HG03558 (cell line): ENCODE measurements around the gene CWC27.

Source experiments
- ATAC-seq: cut with Tn5 transposase; IDR thresholded peaks from one replicate; pipeline ENCODE4 v1.9.1; 2021; ENCODE audit warnings: moderate number of reproducible peaks; ENCODE audit not compliant: unreplicated experiment; ENCODE audit errors: extremely low read depth

Gene CWC27

GRCh38 chr5:65059681-65060598 is 291.2 kb downstream of the CWC27 start:
- ATAC-seq: no peak

DNA sequence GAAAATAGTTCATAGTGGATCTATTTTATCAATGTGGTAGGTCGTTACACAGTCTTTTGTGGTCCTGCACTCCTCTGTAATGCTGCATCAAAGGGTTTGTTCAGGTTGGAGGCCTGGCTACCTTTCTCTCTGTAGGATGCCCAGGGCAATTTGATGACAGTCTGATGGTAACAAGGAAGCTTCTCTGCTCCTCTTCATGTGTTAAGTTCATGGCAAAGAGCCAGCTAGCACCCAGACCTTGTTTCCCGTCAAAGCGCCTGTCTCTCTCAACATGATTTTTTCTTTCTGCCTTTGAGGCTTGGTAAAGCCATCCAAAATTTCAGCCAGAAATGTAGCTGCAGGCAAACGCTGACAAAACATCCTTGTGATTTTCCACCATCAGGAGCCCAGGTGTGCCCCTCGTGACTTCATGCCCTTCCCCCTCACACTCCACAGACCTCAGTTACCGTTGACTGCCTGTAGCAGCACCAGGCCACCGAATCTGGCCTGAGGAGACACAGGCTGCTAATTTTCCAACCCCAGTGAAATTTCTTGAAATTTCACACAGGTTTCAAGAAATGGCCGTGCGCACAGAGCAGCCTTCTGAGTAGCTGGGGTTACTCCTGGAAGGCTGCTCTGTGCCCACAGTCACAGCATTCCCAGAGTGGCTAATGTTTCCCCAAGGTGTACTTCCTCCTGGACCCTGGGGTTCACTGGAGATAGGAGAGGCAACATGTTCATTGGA is 292.7 kb downstream of the CWC27 start:
- ATAC-seq: peak; percentile 46

DNA sequence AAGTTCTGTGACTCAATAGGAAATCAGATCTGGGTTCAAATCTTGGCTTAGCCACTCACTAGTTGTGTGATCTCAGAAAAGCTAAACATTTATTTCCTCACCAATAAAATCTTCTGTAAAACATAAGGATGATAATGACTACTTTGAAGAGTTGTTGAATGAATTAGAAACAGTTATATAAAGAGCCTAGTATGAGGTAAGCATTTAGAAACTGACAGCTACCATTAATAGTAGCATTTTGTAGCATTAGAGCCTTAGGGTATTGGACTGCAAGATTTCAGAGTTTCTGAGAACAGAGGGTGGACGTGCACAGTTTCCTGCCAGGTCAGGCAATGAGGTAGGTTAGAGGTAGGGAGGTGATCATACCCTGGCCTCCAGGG is 293.2 kb downstream of the CWC27 start:
- peak; percentile 6 for ATAC-seq

DNA sequence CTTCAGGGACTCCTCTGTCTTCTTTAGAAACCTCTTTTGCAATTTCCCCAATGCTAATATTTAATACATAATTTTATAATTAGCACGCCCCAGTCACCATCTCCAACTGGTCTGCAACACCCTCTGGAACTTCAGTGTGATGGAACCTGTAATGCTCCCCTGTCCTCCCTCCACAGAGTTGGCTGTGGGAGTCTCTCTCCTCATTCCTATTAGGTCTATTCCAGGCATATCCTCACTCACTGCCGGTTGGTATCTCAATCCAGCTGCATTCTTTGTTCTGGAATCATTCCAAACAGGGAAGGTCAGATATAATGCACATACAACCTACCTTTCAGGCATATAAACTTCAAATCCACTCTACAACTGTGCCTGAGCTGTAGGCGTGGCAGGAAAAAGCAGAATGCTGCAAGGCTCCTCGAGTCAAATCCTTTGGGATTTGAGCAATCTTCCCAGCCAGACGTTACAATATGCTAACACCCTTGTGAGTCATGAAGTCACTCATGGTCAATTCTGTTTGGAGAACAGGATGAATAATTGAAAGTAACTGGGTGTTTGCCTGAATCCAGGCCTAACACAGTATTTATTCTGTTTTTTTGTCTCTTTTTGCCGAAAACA is 293.8 kb downstream of the CWC27 start:
- ATAC-seq: no peak

DNA sequence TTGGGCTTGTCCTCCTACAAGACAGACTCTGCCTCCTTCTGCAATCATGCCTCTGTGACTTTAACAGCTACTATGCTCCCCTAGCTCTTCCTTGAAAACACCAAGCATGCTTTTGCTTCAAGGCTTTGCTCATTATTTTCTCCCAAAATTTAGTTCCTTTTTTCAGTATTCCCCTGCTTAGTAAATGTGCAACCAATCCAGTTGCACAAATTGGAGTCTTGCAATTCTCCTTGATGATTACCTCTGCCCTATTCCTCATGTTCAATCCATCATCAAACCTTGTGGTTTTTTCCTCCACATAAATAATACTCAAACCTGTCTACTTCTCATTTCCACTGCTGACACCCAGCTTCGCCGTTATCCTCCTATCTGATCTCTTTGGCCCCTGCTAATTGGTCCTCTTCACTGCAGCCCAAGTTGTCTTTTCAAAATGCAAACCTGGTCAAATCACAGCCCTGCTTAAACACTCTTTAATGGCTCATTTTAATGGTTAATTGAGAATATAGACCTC is 296.3 kb downstream of the CWC27 start:
- ATAC-seq: no peak

- peak; percentile 57 for ATAC-seq
Observed at GRCh38 chr5:65066387-65067146, 297.8 kb downstream of the CWC27 start.

DNA sequence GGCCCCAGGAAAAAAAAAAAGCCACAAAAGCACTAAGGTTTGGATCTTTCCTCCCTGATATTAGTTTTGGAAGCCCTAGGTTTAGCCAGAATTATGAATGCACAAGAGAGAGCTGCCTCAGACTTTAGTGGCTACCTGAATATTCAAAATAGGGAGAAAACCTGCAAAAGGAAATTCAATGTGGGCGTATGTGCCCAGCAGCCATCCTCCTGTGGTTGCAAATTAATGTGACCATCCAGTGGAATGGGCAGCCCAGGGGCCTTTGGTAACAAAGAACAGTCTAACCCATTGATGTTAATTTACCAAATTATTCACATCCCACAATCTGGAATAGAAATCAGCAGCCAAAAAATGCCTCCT is 298.4 kb downstream of the CWC27 start:
- ATAC-seq: no peak
